Esophagus squamous epithelium (tissue), 5 donors: ENCODE measurements around the gene CNTROB. TPM values are rescaled to one million over a fixed set of nuclear protein-coding genes. Genes with fewer than 3 reads are reported as not detected.

Experiments
- DNase-seq: peaks from one replicate; lab custom pipeline; 2025; lab: John Stamatoyannopoulos, UW
- H3K27ac ChIP-seq, 4 donors: fragments of 200-600 bp; sonication (generic); one replicate each; pipeline ENCODE4 v1.5.1; 2016 to 2019; ENCODE audit warnings: mild to moderate bottlenecking in 1 of 4
- H3K27me3 ChIP-seq, 4 donors: fragments of 200-600 bp; sonication (generic); 1 replicate in 3 of 4; 2 replicates in 1 of 4; pipeline versions ENCODE4 v1.5.1 to v1.6.0; 2017 to 2021; ENCODE audit warnings: antibody characterized with exemption in 1 of 4
- H3K36me3 ChIP-seq, 3 donors: fragments of 200-600 bp; sonication (generic); one replicate each; pipeline ENCODE4 v1.5.1; 2016 to 2019
- H3K4me1 ChIP-seq, 3 donors: fragments of 200-600 bp; sonication (generic); one replicate each; pipeline ENCODE4 v1.5.1; 2017 to 2019
- H3K4me3 ChIP-seq, 4 donors: fragments of 200-600 bp; sonication (generic); 1 replicate in 3 of 4; 2 replicates in 1 of 4; pipeline ENCODE4 v1.5.1; 2016 to 2019; ENCODE audit warnings: mild to moderate bottlenecking in 2 of 4, moderate library complexity in 1 of 4
- H3K9me3 ChIP-seq, 3 donors: fragments of 200-600 bp; sonication (generic); one replicate each; pipeline ENCODE4 v1.5.1; 2016 to 2019
- POLR2A ChIP-seq, 4 donors: fragments of 450-650 bp; IDR thresholded peaks; one replicate each; pipeline ENCODE4 v1.6.1; 2017; ENCODE audit warnings: antibody characterized with exemption in 4 of 4, mild to moderate bottlenecking in 4 of 4, moderate library complexity in 3 of 4
- WGBS, 2 donors: methylation state at CpG; one replicate each; pipeline ENCODE4 v1.1.5; 2018; 5-methylcytosine and 5-hydroxymethylcytosine counted together
- intact Hi-C: fragments of 100-400 bp; cut with DNase I; formaldehyde crosslinking; loops from one replicate; pipeline ENCODE4 v1.15.0; 2022
- total RNA-seq, 4 donors: library from RNA; depleted of rRNA; stranded (reverse); fragments of >200 nt; gene quantifications; one replicate each; pipeline ENCODE4 v1.1.0, GENCODE V29; 2016
- TF ChIP-seq, protein P1 (sequence below), 6 experiments: fragments of 450-650 bp in 4 of 6; fragments of 200-600 bp in 2 of 6; sonication (generic) in 2 of 6; IDR thresholded peaks; one replicate each; pipeline ENCODE4 v1.5.1; 2016 to 2019; ENCODE audit warnings: antibody characterized with exemption in 6 of 6, mild to moderate bottlenecking in 4 of 6, moderate library complexity in 4 of 6
- donor health status: DM: yes; HTN: yes; CAD: no.

The CNTROB gene
- total RNA-seq, 4 donors from 2014 or later = 12.4 to 21.4 (median 13.5) TPM

DNA sequence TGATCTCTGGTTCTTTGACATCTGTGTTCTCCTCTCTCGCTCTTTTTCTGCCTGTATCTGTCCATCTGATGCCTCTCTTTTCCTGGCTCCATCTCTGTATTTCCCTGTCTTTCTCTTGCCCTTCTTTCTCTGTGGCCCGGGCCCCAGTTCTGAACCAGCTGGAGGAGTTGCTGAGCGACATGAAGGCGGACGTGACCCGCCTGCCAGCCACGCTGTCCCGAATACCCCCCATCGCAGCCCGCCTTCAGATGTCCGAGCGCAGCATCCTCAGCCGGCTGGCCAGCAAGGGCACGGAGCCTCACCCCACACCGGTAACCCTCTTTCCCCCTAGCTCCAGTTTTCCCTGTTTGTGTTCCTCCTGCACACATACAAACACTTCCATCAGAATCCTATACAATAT lies 21.7 kb upstream of the CNTROB start:
- TF ChIP-seq, protein P1, sequence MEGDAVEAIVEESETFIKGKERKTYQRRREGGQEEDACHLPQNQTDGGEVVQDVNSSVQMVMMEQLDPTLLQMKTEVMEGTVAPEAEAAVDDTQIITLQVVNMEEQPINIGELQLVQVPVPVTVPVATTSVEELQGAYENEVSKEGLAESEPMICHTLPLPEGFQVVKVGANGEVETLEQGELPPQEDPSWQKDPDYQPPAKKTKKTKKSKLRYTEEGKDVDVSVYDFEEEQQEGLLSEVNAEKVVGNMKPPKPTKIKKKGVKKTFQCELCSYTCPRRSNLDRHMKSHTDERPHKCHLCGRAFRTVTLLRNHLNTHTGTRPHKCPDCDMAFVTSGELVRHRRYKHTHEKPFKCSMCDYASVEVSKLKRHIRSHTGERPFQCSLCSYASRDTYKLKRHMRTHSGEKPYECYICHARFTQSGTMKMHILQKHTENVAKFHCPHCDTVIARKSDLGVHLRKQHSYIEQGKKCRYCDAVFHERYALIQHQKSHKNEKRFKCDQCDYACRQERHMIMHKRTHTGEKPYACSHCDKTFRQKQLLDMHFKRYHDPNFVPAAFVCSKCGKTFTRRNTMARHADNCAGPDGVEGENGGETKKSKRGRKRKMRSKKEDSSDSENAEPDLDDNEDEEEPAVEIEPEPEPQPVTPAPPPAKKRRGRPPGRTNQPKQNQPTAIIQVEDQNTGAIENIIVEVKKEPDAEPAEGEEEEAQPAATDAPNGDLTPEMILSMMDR (IDR thresholded peaks at IDR 0.05) = no peak
- Histone ChIP-seq H3K36me3 (peaks cover 29 to 71% (median 54%) of the 10 kb centered on the region in 3 donors), H3K4me1 (peaks cover 10 to 25% (median 14%) of the 10 kb centered on the region in 3 donors), H3K9me3 (no peaks in the 10 kb centered on the region), H3K4me3 (no peak overlapping the region), H3K27ac (no peak overlapping the region), H3K27me3 (no peaks in the 10 kb centered on the region)
- WGBS, 2 donors = 92 to 96% methylated on average over 14 to 15 of the region's 15 CpGs
- intact Hi-C loops = loop anchor here (5.0 kb wide), 1 partner anchor 77 kb away; no protein-coding TSS in a partner anchor
- no peak for DNase-seq

DNA sequence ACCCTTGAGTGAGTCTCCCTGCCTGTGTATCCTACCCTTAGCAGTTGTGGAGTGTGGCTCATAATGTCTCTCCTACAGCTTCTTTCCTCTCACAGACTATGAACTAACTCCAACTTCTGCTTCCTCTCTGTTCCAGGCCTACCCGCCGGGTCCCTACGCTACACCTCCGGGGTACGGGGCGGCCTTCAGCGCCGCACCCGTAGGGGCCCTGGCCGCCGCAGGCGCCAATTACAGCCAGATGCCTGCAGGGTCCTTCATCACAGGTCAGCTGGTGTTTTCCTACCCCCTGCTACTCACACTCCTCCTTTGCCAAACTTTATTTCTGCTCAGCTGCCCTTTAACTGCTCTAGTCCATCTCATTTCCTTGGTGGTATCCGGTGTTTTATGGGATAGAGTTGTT lies 21.3 kb upstream of the CNTROB start:
- Histone ChIP-seq H3K36me3 (peaks cover 29 to 67% (median 54%) of the 10 kb centered on the region in 3 donors), H3K9me3 (no peaks in the 10 kb centered on the region), H3K27me3 (no peaks in the 10 kb centered on the region), H3K4me1 (peaks cover 11 to 28% (median 15%) of the 10 kb centered on the region in 3 donors), H3K27ac (no peak overlapping the region), H3K4me3 (no peak overlapping the region)
- 82 to 85% methylated on average over 13 of the region's 13 CpGs for WGBS, 2 donors
- no peak for TF ChIP-seq POLR2A (IDR thresholded peaks at IDR 0.05)
- TF ChIP-seq, protein P1 (IDR thresholded peaks at IDR 0.05) = no peak
- no peak for DNase-seq
- intact Hi-C loops = loop anchor here (5.0 kb wide), 1 partner anchor 77 kb away; no protein-coding TSS in a partner anchor

DNA sequence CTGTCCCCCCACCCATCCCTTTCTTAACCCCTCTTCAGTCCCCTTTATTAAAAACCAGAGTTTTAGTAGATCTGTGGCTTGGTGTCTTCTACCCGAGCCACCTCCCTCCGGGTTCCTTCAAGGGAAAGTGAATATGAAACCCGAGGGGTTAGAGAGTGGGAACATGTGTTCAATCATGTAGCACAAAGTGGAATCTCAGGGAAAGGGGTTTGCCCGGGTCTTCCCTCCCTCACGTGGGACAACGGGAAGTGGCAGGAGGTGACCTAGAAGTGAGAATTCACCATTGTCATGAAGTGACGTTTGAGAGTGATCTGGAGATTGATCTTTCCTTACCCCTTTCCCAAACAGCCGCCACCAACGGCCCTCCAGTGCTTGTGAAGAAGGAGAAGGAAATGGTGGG lies 20.9 kb upstream of the CNTROB start:
- intact Hi-C loops = loop anchor here (5.0 kb wide), 1 partner anchor 76 kb away; no protein-coding TSS in a partner anchor
- 61 to 63% methylated on average over 8 to 9 of the region's 9 CpGs for WGBS, 2 donors
- Histone ChIP-seq H3K36me3 (peaks cover 27 to 63% (median 54%) of the 10 kb centered on the region in 3 donors), H3K4me3 (no peak overlapping the region), H3K9me3 (no peaks in the 10 kb centered on the region), H3K27ac (no peak overlapping the region), H3K4me1 (peaks cover 12 to 29% (median 16%) of the 10 kb centered on the region in 3 donors), H3K27me3 (no peaks in the 10 kb centered on the region)
- DNase-seq = no peak
- no peak for TF ChIP-seq POLR2A (IDR thresholded peaks at IDR 0.05)
- TF ChIP-seq, protein P1 (IDR thresholded peaks at IDR 0.05) = no peak

DNA sequence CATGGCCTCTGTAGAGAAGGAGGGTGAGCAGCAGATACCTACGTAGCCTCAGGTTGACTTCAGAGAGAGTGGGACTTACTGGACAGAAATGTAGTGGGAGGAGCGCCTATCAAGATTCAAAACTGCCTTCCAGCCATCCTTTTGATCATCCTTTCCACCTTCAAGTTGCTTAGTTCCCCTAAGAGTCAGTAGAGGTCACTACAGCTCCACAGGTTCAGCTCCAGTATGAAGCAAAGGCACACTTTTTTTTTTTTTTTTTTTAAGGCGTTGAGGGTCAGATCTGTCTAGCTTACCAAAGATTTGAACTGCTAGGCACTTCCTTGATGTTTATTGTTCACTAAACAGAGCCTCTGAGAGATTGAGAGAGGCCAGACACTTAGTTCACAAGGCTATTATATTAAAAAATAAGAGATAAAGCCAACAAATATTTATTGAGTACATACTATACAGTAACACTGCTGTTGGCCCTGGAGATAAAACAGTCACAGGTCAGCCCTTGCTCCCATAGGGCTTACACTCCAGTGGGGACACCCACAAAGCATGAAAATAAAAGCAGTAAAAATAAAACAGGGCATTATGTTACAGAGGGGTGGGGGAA lies 19.0 kb upstream of the CNTROB start:
- intact Hi-C loops = loop anchor here (5.0 kb wide), 1 partner anchor 74 kb away; no protein-coding TSS in a partner anchor
- peaks cover 20 to 39% (median 23%) of the 10 kb centered on the region in 3 donors for H3K4me1 ChIP-seq
- H3K27me3 ChIP-seq = no peaks in the 10 kb centered on the region
- no peak overlapping the region for H3K4me3 ChIP-seq
- TF ChIP-seq, protein P1 (IDR thresholded peaks at IDR 0.05) = peak in 5 of 6 experiments; percentile 53 to 80 (median 63)
- no peak for TF ChIP-seq POLR2A (IDR thresholded peaks at IDR 0.05)
- peak overlapping the region in 2 of 4 donors; percentile 34 to 36 for H3K27ac ChIP-seq
- DNase-seq = no peak
- WGBS, 2 donors = 26 to 47% methylated on average over 2 to 3 of the region's 3 CpGs
- no peaks in the 10 kb centered on the region for H3K9me3 ChIP-seq
- H3K36me3 ChIP-seq = peaks cover 9 to 44% (median 35%) of the 10 kb centered on the region in 3 donors

DNA sequence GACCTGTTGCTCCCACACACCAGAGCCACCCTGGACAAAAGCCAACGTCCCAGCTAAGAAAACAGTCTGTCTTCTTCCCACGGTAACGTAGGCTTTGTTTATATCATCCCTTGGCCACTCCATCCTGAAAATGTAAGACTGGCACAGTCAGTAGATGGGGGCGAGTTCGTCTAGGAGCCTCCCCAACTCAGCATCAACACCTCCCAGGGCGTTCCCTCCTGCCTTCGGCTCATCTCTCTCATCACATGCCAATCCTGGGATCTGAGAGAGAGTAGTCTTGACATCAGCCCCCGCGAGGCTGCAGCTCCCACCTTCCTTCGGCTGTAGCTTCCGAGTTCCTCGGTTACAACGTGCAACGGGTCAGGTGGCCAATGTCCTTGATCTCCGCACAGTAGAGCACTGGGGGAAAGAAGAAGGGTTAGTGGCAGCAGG lies 16.8 kb upstream of the CNTROB start:
- no peak for TF ChIP-seq POLR2A (IDR thresholded peaks at IDR 0.05)
- TF ChIP-seq, protein P1 (IDR thresholded peaks at IDR 0.05) = no peak
- Histone ChIP-seq H3K9me3 (no peaks in the 10 kb centered on the region), H3K27ac (peak overlapping the region; percentile 92 to 99 (median 94)), H3K4me1 (peaks cover 20 to 39% (median 23%) of the 10 kb centered on the region in 3 donors), H3K4me3 (peak overlapping the region; percentile 47 to 82 (median 64)), H3K36me3 (peaks cover 9 to 22% (median 17%) of the 10 kb centered on the region in 3 donors), H3K27me3 (no peaks in the 10 kb centered on the region)
- 0 to 2% methylated on average over 5 to 7 of the region's 15 CpGs for WGBS, 2 donors
- intact Hi-C loops = no loop called here
- no peak for DNase-seq
